ENCODE measurements around the gene EPHA7. TPM values are rescaled to one million over a fixed set of nuclear protein-coding genes. Genes with fewer than 3 reads are reported as not detected.

EPHA7 gene
- total RNA-seq, 2 experiments from 2014 or later: not detected

DNA sequence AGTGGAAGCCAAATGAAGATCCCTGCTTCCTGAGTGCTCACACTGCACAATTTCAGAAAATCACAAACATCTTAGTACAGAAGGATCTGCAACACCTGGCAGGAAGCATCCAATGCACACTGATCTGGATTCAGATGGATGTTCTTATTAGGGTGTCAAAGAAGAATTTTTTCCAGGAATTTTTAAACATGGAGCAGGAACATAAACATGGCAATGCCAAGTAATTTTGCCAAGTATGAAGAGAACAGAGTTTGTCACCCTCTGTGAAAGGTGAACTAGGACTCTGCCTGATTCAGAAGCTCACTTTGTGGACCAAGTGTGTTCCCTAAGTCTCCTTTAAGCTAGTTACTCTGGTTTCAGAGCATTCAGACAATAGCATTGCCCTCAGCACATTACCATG, 208.5 kb downstream of the EPHA7 start:
- ChIA-PET POLR2A (no interaction called here), CTCF (ENCODE audit: unreplicated experiment) (no interaction called here)
- 0 out of 2 replicates have a peak, but pooled peaks cover 3% of the 10 kb centered on the region for H3K9me2 ChIP-seq (ENCODE audit: insufficient read depth, low read length)
- intact Hi-C loops (cut with micrococcal nuclease; ENCODE audit: unreplicated experiment): no loop called here
- TF ChIP-seq, protein P1, sequence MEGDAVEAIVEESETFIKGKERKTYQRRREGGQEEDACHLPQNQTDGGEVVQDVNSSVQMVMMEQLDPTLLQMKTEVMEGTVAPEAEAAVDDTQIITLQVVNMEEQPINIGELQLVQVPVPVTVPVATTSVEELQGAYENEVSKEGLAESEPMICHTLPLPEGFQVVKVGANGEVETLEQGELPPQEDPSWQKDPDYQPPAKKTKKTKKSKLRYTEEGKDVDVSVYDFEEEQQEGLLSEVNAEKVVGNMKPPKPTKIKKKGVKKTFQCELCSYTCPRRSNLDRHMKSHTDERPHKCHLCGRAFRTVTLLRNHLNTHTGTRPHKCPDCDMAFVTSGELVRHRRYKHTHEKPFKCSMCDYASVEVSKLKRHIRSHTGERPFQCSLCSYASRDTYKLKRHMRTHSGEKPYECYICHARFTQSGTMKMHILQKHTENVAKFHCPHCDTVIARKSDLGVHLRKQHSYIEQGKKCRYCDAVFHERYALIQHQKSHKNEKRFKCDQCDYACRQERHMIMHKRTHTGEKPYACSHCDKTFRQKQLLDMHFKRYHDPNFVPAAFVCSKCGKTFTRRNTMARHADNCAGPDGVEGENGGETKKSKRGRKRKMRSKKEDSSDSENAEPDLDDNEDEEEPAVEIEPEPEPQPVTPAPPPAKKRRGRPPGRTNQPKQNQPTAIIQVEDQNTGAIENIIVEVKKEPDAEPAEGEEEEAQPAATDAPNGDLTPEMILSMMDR (conservative IDR thresholded peaks at IDR 0.05; ENCODE audit: low read length): no peak
- TF ChIP-seq EZH2phosphoT487 (IDR thresholded peaks at IDR 0.05; ENCODE audit: borderline replicate concordance, low read depth, low read length): no peak
- H3K4me1 ChIP-seq (ENCODE audit: insufficient read depth, low read length, poor library complexity, severe bottlenecking): no peaks in the 10 kb centered on the region
- H3K9me3 ChIP-seq (ENCODE audit: low read length): no peaks in the 10 kb centered on the region
- H3K4me2 ChIP-seq (ENCODE audit: low read length): no peak overlapping the region
- no peak overlapping the region for H2AFZ ChIP-seq (ENCODE audit: low read length)
- no peak for DNase-seq (ENCODE audit: low spot score)
- H4K20me1 ChIP-seq (ENCODE audit: insufficient read depth, low read length): no peaks in the 10 kb centered on the region
- H3K27ac ChIP-seq (ENCODE audit: low read depth, low read length, poor library complexity, severe bottlenecking): no peak overlapping the region
- BruUV-seq (replicated peaks): no TSS peak
- no peak overlapping the region for H3K4me3 ChIP-seq (ENCODE audit: low read depth, low read length, poor library complexity, severe bottlenecking)
- no peaks in the 10 kb centered on the region for H3K79me2 ChIP-seq (ENCODE audit: insufficient read depth, low read depth, low read length)
- no peaks in the 10 kb centered on the region for H3K36me3 ChIP-seq (ENCODE audit: insufficient read depth, low read length)

DNA sequence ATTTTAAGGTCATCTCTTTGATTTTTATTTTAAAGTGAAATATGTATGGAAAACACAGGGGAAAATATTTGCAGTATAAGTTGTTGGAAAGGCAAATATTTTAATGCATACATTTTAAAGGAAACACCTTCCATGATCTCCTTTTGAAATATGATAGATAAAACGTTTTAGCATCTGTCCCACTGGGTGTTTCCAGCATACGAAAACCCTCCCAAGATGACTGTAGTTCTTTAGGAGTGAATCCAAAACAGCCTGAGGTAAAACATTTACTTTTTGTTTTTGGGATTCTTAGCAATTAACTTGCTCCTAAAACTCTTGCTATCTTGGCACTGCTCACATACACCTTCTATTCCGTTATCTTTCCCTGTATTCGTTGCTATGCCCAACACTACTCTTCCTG, 210.0 kb downstream of the EPHA7 start:
- CTCF ChIA-PET (ENCODE audit: unreplicated experiment): no interaction called here
- no peaks in the 10 kb centered on the region for H3K9me3 ChIP-seq (ENCODE audit: low read length)
- H3K4me1 ChIP-seq (ENCODE audit: insufficient read depth, low read length, poor library complexity, severe bottlenecking): no peaks in the 10 kb centered on the region
- TF ChIP-seq, protein P1 (conservative IDR thresholded peaks at IDR 0.05; ENCODE audit: low read length): no peak
- TF ChIP-seq EZH2phosphoT487 (IDR thresholded peaks at IDR 0.05; ENCODE audit: borderline replicate concordance, low read depth, low read length): no peak
- H3K27ac ChIP-seq (ENCODE audit: low read depth, low read length, poor library complexity, severe bottlenecking): no peak overlapping the region
- POLR2A ChIA-PET: no interaction called here
- H3K4me2 ChIP-seq (ENCODE audit: low read length): no peak overlapping the region
- no peaks in the 10 kb centered on the region for H3K79me2 ChIP-seq (ENCODE audit: insufficient read depth, low read depth, low read length)
- H4K20me1 ChIP-seq (ENCODE audit: insufficient read depth, low read length): no peaks in the 10 kb centered on the region
- no peak overlapping the region for H2AFZ ChIP-seq (ENCODE audit: low read length)
- no peak overlapping the region for H3K4me3 ChIP-seq (ENCODE audit: low read depth, low read length, poor library complexity, severe bottlenecking)
- BruUV-seq (replicated peaks): no TSS peak
- H3K9me2 ChIP-seq (ENCODE audit: insufficient read depth, low read length): 0 out of 2 replicates have a peak, but pooled peaks cover 3% of the 10 kb centered on the region
- DNase-seq (ENCODE audit: low spot score): no peak
- intact Hi-C loops (cut with micrococcal nuclease; ENCODE audit: unreplicated experiment): no loop called here
- H3K36me3 ChIP-seq (ENCODE audit: insufficient read depth, low read length): no peaks in the 10 kb centered on the region

DNA sequence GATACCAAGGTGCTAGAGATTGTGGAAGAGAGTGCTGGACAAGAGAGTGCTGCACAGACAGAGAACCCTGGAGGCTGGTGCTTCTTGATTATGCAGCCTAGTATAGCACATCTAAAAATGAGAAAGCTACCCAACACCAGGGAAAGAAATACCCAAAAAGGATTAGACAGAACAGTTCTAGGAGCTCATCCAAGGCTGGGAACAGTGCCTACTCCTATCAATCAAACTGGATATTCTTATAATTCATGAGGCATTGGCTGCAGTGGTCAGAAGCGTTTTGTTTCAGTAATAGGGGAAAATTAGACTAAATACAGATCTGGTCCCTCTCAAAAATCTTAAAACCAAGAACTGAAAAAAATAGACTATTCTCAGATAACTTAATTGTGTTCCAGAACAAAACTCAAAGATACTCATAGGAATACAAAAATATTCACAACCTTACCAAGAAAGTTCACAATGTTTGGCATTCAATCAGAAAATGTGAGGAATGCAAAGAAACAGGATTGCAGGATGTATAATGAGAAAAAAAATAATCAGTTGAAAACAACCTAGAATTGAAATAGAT, 222.9 kb downstream of the EPHA7 start:
- BruUV-seq (replicated peaks): no TSS peak
- Histone ChIP-seq H3K4me3 (ENCODE audit: low read depth, low read length, poor library complexity, severe bottlenecking) (no peak overlapping the region), H4K20me1 (ENCODE audit: insufficient read depth, low read length) (no peaks in the 10 kb centered on the region), H3K79me2 (ENCODE audit: insufficient read depth, low read depth, low read length) (no peaks in the 10 kb centered on the region), H3K4me1 (ENCODE audit: insufficient read depth, low read length, poor library complexity, severe bottlenecking) (no peaks in the 10 kb centered on the region), H3K9me2 (ENCODE audit: insufficient read depth, low read length) (no peaks in the 10 kb centered on the region), H2AFZ (ENCODE audit: low read length) (no peak overlapping the region), H3K36me3 (ENCODE audit: insufficient read depth, low read length) (no peaks in the 10 kb centered on the region), H3K27ac (ENCODE audit: low read depth, low read length, poor library complexity, severe bottlenecking) (no peak overlapping the region), H3K9me3 (ENCODE audit: low read length) (no peaks in the 10 kb centered on the region), H3K4me2 (ENCODE audit: low read length) (no peak overlapping the region)
- intact Hi-C loops (cut with micrococcal nuclease; ENCODE audit: unreplicated experiment): no loop called here
- no peak for DNase-seq (ENCODE audit: low spot score)
- TF ChIP-seq, protein P1 (conservative IDR thresholded peaks at IDR 0.05; ENCODE audit: low read length): no peak
- no peak for TF ChIP-seq EZH2phosphoT487 (IDR thresholded peaks at IDR 0.05; ENCODE audit: borderline replicate concordance, low read depth, low read length)
- ChIA-PET POLR2A (interaction anchor here (1.1 kb wide), 1 partner anchor 13 kb away, joined by 3 read pairs; no protein-coding TSS in a partner anchor), CTCF (ENCODE audit: unreplicated experiment) (no interaction called here)

Data from OCI-LY7 (cell line).